Right atrium auricular region (tissue), 2 donors: ENCODE data around the gene TENT4A. TPM values are rescaled to one million over a fixed set of nuclear protein-coding genes. Genes with fewer than 3 reads are reported as not detected.

ENCODE experiments used
- DNase-seq: peaks from one replicate; pipeline ENCODE4 v3.0.0-alpha.2; 2019; ENCODE audit warnings: low spot score
- H3K27ac ChIP-seq, 2 donors: fragments of 200-600 bp; sonication (generic); 1 replicate in 1 of 2; 2 replicates in 1 of 2; pipeline ENCODE4 v1.5.1; 2016 to 2019
- H3K27me3 ChIP-seq, 2 donors: fragments of 200-600 bp; sonication (generic); one replicate each; pipeline versions ENCODE4 v1.5.1 to v1.6.0; 2017 to 2019
- H3K36me3 ChIP-seq: fragments of 200-600 bp; sonication (generic); one replicate; pipeline ENCODE4 v1.5.1; 2016
- H3K4me1 ChIP-seq, 2 donors: fragments of 200-600 bp; sonication (generic); one replicate each; pipeline versions ENCODE4 v1.5.1 to v1.6.0; 2017 to 2019
- H3K4me3 ChIP-seq, 2 donors: fragments of 200-600 bp; sonication (generic); 1 replicate in 1 of 2; 2 replicates in 1 of 2; pipeline ENCODE4 v1.5.1; 2017 to 2019; ENCODE audit warnings: mild to moderate bottlenecking in 1 of 2, moderate library complexity in 1 of 2
- H3K9me3 ChIP-seq, 2 donors: fragments of 200-600 bp; sonication (generic); one replicate each; pipeline ENCODE4 v1.5.1; 2019
- CTCF ChIP-seq, 2 donors: fragments of 200-600 bp; sonication (generic); IDR thresholded peaks; one replicate each; pipeline ENCODE4 v1.5.1; 2019; ENCODE audit warnings: antibody characterized with exemption in 2 of 2
- total RNA-seq, 2 donors: library from RNA; depleted of rRNA; stranded (reverse); fragments of >200 nt; gene quantifications; one replicate each; pipeline ENCODE4 v1.1.0, GENCODE V29; 2016

The TENT4A gene
- total RNA-seq, 2 donors from 2014 or later, result 7.3 to 14.9 TPM

DNA sequence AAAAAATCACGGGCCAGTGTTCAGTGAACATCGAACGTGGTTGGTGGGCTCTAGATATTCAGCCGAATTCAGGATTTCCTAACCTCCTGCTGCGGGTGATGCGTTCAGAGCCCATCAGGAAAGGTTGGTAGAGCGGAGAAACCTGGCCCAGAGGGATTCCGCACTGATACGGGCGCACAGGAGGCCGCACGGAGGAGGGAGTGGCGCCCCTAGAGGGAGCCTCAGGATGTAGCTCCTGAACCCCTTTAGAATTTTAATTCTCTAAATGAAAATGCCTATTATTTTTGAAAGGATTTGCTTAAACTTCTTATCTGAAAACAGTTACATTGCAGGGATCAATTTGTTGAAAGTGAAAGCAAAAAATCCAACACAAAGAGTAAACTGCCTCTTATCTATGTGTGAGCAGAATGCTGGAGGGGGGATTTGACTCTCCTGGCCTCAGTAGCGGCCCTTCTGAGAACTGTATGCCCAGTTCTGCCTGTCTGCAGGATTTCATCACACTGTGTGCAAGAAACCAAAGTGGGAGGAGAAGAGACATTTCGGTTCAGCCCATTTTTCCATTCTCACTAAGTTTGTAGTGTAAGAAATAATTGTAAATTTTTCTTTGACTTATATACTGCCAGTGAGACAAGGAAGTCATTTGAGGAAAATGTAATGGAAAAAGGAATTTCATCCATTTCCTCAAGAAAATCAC lies 75.9 kb downstream of the TENT4A start:
- Histone ChIP-seq H3K36me3 (no peaks in the 10 kb centered on the region), H3K27me3 (no peaks in the 10 kb centered on the region), H3K4me3 (no peak overlapping the region), H3K9me3 (no peaks in the 10 kb centered on the region), H3K27ac (no peak overlapping the region), H3K4me1 (no peaks in the 10 kb centered on the region)
- no peak for DNase-seq
- no peak for TF ChIP-seq CTCF (IDR thresholded peaks at IDR 0.05)

DNA sequence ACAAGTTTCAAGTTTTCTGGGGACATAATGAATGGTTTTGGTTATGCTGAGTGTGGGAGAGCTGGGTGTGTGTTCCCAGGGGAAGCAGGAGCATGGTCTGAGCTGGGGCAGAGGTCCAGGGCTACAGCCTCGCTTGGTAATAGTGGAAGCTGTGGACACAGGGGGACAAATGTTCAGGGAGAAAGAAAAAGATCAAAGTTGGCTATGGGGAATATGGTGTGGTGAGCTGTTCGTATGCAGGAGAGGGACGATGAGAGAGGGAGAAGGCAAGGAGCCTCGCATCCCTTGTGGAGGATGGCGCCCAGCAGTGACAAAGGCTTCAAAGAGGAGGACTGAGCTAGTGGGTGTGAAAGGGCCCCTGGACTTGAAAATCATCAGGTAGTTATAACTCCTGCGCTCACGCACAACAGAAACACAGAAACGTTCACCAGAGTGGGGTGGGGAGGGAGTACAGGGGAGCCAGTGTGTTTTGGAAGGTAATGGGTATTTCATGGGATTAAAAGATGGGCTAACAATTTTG lies 77.2 kb downstream of the TENT4A start:
- Histone ChIP-seq H3K9me3 (no peaks in the 10 kb centered on the region), H3K36me3 (no peaks in the 10 kb centered on the region), H3K4me1 (no peaks in the 10 kb centered on the region), H3K4me3 (no peak overlapping the region), H3K27ac (no peak overlapping the region), H3K27me3 (no peaks in the 10 kb centered on the region)
- DNase-seq, result no peak
- no peak for TF ChIP-seq CTCF (IDR thresholded peaks at IDR 0.05)

- no peak for DNase-seq
Observed at GRCh38 chr5:6791031-6791430, 77.8 kb downstream of the TENT4A start.

GRCh38 chr5:6792376-6792775 lies 79.1 kb downstream of the TENT4A start:
- Histone ChIP-seq H3K9me3 (no peaks in the 10 kb centered on the region), H3K4me1 (no peaks in the 10 kb centered on the region), H3K27me3 (no peaks in the 10 kb centered on the region), H3K4me3 (no peak overlapping the region), H3K27ac (no peak overlapping the region), H3K36me3 (no peaks in the 10 kb centered on the region)
- no peak for DNase-seq
- TF ChIP-seq CTCF (IDR thresholded peaks at IDR 0.05), result no peak

More at GRCh38 chr5:6791031-6791430, 77.8 kb downstream of the TENT4A start:
- H3K4me1 ChIP-seq, result no peaks in the 10 kb centered on the region
- TF ChIP-seq CTCF (IDR thresholded peaks at IDR 0.05), result no peak
- no peaks in the 10 kb centered on the region for H3K9me3 ChIP-seq
- no peak overlapping the region for H3K4me3 ChIP-seq
- H3K36me3 ChIP-seq, result no peaks in the 10 kb centered on the region
- H3K27me3 ChIP-seq, result no peaks in the 10 kb centered on the region
- H3K27ac ChIP-seq, result no peak overlapping the region

- no peak for TF ChIP-seq CTCF (IDR thresholded peaks at IDR 0.05)
- no peak overlapping the region for H3K27ac ChIP-seq
- no peak overlapping the region for H3K4me3 ChIP-seq
- no peaks in the 10 kb centered on the region for H3K9me3 ChIP-seq
- H3K27me3 ChIP-seq, result no peaks in the 10 kb centered on the region
- DNase-seq, result no peak
- no peaks in the 10 kb centered on the region for H3K36me3 ChIP-seq
- H3K4me1 ChIP-seq, result no peaks in the 10 kb centered on the region
Observed at GRCh38 chr5:6792911-6793471, 79.8 kb downstream of the TENT4A start.
